ENCODE data around the gene C16orf95.

C16orf95 gene

DNA sequence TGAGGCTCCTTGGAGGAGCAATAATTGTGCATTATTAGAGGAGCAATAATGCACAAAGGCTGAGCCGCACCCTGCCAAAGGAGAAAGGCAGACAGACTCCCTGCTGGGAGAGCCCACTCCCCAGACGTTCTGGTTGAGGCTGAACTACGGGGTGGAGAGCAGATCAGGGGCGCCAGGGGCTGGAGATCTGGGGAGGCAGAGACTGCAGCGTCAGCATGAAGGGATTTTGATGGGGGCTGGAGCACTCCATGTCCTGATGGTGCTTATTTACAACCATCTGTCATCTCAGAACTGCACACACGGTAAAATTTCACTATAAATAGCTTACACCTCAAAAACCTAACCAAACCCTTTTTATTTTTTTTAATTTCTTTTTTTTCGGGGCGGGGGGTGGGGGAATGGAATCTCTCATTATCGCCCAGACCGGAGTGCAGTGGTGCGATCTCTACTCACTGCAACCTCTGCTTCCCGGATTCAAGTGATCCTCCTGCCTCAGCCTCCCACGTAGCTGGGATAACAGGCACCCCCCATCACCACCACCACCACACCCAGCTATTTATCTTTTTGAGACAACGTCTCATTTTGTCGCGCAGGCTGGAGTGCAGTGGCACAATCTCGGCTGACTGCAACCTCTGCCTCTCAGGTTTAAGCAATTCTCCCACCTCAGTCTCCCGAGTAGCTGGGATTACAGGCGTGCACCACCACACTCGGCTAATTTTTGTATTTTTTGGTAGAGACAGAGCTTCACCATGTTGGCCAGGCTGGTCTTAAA, 4.3 kb upstream of the C16orf95 start:
- no peak for DNase-seq (ENCODE audit: low read depth)
- TF ChIP-seq, protein P1, sequence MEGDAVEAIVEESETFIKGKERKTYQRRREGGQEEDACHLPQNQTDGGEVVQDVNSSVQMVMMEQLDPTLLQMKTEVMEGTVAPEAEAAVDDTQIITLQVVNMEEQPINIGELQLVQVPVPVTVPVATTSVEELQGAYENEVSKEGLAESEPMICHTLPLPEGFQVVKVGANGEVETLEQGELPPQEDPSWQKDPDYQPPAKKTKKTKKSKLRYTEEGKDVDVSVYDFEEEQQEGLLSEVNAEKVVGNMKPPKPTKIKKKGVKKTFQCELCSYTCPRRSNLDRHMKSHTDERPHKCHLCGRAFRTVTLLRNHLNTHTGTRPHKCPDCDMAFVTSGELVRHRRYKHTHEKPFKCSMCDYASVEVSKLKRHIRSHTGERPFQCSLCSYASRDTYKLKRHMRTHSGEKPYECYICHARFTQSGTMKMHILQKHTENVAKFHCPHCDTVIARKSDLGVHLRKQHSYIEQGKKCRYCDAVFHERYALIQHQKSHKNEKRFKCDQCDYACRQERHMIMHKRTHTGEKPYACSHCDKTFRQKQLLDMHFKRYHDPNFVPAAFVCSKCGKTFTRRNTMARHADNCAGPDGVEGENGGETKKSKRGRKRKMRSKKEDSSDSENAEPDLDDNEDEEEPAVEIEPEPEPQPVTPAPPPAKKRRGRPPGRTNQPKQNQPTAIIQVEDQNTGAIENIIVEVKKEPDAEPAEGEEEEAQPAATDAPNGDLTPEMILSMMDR (IDR thresholded peaks at IDR 0.05; ENCODE audit: insufficient read depth, low read depth, low read length, missing control alignments) = no peak
- no peak overlapping the region for H3K4me3 ChIP-seq (ENCODE audit: low read depth, low read length)

DNA sequence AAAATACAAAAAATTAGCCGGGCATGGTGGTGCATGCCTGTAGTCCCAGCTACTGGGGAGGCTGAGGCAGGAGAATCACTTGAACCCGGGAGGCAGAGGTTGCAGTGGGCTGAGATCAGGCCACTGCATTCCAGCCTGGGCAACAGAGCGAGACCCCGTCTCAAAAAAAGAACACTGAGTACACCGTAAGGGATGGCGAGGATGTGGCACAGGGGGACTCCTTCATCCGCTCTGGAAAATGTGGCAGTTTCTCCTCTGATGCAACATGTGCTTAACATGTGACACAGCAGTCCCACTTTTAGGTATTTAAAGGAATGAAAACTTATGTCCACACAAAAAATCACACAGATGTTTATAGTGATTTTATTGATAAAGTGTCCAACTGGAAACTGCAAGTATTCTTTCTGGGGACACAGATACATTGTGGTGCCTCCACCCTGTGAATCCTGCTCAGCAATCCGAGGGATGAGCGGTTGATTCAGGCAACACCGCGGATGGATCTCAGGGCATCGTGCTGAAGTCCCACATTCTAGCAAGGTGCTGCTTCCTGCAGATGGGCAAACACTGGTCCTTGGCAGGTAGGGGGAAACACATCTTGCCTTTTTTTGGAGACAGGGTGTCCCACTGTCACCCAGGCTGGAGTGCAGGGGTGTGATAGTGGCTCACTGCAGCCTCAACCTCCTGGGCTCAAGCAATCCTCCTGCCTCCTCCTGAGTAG, 3.5 kb upstream of the C16orf95 start:
- H3K4me3 ChIP-seq (ENCODE audit: low read depth, low read length) = no peak overlapping the region
- TF ChIP-seq, protein P1 (IDR thresholded peaks at IDR 0.05; ENCODE audit: insufficient read depth, low read depth, low read length, missing control alignments) = no peak
- no peak for DNase-seq (ENCODE audit: low read depth)

DNA sequence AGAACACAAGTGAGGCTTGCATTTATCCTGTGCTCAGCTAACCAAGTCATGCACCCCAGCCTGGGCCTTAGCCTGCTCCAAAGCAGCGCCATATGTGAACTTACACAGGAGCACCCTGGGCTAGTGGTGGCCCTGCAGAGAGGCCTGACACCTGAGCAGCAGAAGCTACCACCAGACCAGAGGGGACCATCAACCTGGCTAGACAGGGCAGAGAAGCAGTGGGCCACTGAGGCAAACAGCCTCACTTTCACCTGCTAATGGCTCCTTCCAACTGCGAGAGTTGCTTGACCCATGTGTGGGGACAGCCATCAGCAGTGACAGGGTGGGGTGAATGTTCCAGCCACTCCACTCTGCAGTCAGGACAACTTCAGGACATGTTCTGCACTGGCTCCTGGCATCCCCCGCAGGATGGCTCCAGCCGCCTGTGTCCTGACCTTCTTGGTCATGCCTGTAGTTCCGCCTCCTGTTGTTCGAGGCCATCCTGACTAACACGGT, 2.9 kb upstream of the C16orf95 start:
- DNase-seq (ENCODE audit: low read depth) = no peak
- TF ChIP-seq, protein P1 (IDR thresholded peaks at IDR 0.05; ENCODE audit: insufficient read depth, low read depth, low read length, missing control alignments) = no peak
- H3K4me3 ChIP-seq (ENCODE audit: low read depth, low read length) = no peak overlapping the region

DNA sequence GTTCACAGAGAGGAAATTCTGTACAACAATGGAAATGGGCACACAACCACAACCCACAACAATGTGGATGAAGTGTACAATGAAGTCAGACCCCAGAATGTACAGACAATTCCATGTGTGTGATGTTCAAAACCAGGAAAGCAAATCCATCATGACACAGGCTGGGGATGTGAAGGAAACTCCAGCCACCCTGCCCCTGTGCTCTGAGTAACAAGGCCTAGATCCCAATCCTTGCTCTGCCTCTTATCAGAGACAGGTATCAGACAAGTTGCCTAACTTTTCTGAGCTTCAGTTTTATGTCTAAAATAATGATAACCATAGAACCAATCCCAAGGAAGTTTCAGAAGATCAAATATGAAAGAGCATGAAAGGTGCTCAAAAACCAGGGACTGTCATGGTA, 1.8 kb upstream of the C16orf95 start:
- no peak for DNase-seq (ENCODE audit: low read depth)
- no peak overlapping the region for H3K4me3 ChIP-seq (ENCODE audit: low read depth, low read length)
- TF ChIP-seq, protein P1 (IDR thresholded peaks at IDR 0.05; ENCODE audit: insufficient read depth, low read depth, low read length, missing control alignments) = no peak

DNA sequence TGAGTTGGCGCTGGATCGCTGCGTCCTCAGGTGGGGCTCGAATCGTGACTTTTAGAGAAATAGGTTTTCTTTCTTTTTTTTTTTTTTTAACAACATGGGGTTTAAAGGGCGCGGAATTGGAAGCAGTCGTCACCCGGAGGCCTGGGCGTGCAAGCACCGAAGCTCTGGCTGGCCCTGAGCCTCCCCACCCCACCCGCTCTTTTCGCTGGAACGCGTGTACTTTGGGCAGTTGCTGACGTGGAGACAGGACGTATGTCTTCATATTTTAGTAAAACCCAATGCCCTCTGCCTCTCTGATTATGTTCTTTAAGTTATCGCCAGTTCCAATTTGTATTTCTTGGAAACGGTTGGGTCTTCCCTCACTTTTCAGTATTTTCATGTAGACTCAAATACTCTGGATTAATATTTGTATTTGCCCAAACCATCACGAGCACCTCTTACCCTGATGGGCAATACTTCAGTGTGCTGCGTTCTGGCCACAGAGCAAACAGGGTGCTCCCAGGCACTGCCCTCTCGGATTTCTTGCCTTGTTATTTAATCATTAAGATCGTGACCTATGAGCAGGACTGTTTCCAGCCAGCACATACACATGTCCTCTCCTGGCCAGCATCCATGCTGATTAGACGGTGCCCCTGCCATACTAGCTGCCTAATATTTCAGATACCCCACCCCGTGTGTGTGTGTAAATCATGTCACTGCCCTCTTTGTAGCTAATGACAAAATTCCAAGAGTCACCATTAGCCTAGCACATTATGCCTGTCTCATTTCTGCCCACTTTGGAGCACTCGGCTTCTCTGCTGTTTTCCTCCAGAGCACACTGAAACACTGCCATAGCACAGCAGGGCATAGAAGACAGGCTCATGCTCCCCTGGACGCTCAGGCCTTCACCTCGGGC, 805 bp upstream of the C16orf95 start:
- TF ChIP-seq, protein P1 (IDR thresholded peaks at IDR 0.05; ENCODE audit: insufficient read depth, low read depth, low read length, missing control alignments) = no peak
- peak; percentile 69 for DNase-seq (ENCODE audit: low read depth)
- H3K4me3 ChIP-seq (ENCODE audit: low read depth, low read length) = peak overlapping the region; percentile 84

DNA sequence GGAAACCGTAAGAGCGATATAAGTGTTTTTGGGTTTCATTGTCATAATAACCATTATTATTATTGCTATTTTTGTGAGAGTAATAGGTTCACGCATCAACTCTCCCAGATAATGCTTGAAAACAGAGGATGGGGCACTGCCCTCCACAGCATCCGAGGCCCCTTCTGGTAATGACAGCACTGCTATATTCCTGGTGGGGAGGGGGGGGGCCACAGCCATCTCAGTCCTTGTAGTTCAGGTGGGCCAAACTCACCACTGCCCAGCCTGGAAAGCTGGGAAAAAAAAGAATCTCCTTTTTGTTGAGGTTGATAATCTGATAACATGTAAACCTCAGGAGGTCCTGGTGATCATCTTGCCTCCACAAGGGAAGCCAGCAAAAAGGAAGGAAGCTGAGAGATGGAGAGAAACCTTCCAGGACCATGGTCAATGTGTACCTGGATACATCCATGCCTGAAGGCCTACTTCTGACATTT, 706 bp downstream of the C16orf95 start:
- TF ChIP-seq, protein P1 (IDR thresholded peaks at IDR 0.05; ENCODE audit: insufficient read depth, low read depth, low read length, missing control alignments) = no peak
- DNase-seq (ENCODE audit: low read depth) = no peak
- peak overlapping the region; percentile 84 for H3K4me3 ChIP-seq (ENCODE audit: low read depth, low read length)
